ENCODE measurements around the gene ZNF93. TPM values are rescaled to one million over a fixed set of nuclear protein-coding genes. Genes with fewer than 3 reads are reported as not detected.

The ZNF93 gene
- total RNA-seq (2022; extraction: Qiagen RNA extraction; ENCODE audit: low read depth): not detected in 5 replicates

GRCh38 chr19:19900729-19901444, at the start of gene ZNF93:
Gene ZNF93 (plus strand): TSS chr19:19900946. CDS start chr19:19901089, 143 bp downstream.

DNA sequence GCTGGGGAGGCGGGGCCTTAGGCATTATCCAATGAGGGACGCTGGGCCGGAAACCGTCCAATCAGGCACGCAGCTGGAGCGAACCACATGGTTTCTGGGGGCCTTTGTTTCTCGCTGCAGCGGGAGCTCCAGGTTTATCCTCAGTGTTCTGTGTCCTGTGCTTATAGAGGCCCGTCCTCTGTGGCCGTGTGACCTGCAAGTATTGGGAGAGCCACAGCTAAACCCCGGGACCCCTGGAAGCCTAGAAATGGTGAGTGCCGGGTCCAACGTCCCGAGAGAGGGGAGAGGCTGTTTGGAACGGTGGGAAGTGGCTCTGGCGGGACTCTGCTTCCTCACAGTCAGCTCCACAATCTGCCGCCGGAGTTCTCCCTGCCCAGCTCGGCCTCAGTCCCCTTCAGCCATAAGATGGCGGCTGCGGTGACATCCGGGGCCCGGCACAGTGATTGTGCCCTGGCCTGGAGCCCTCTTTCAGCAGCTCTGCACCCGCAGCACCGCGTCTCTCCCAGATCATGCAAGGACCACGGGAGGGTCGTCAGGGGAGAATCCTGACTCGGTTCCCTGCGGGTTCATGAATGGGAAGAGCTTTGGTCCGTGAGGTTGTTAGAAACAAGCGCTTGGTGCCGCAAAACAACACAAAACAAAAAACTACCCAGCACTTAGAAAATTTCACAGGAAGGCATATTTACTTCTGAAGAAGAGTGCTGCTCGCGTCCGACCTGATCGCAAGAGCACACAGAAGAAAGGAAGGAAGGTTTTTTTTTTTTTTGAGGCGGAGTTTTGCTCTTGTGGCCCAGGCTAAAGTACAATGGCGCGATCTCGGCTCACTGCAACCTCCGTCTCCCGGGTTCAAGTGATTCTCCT, 34.8 kb upstream of the ZNF93 start, which contains the start of gene ZNF253:
TSS of gene ZNF253 (plus strand) at position 133 of the 861 bp plus-strand sequence. CDS start at position 248, 115 bp downstream.

Other genes starting within 250 kb of the ZNF93 start
- gene ATP13A1, start 237.3 kb upstream of the ZNF93 start, total RNA-seq (2022; extraction: Qiagen RNA extraction; ENCODE audit: low read depth): 23.3 to 37.3 TPM (median 34.0 TPM) in 5 replicates
- gene ZNF101, start 232.1 kb upstream of the ZNF93 start, total RNA-seq (2022; extraction: Qiagen RNA extraction; ENCODE audit: low read depth): 4.5 to 5.6 TPM (median 5.3 TPM) in 5 replicates
- gene ZNF14, start 167.8 kb upstream of the ZNF93 start, total RNA-seq (2022; extraction: Qiagen RNA extraction; ENCODE audit: low read depth): 1.6 to 2.2 TPM (median 2.0 TPM) in 5 replicates
- 0.08 to 0.53 TPM (median 0.16 TPM) in 5 replicates for gene ZNF506, start 79.2 kb upstream of the ZNF93 start, total RNA-seq (2022; extraction: Qiagen RNA extraction; ENCODE audit: low read depth)
- not detected in 5 replicates for gene ZNF253, start 35.1 kb upstream of the ZNF93 start, total RNA-seq (2022; extraction: Qiagen RNA extraction; ENCODE audit: low read depth)
- gene ZNF682, start 138.6 kb downstream of the ZNF93 start, total RNA-seq (2022; extraction: Qiagen RNA extraction; ENCODE audit: low read depth): not detected in 5 replicates
- gene ZNF90, start 177.1 kb downstream of the ZNF93 start, total RNA-seq (2022; extraction: Qiagen RNA extraction; ENCODE audit: low read depth): not detected in 5 replicates